ENCODE results near the gene PDE7B.

DNA sequence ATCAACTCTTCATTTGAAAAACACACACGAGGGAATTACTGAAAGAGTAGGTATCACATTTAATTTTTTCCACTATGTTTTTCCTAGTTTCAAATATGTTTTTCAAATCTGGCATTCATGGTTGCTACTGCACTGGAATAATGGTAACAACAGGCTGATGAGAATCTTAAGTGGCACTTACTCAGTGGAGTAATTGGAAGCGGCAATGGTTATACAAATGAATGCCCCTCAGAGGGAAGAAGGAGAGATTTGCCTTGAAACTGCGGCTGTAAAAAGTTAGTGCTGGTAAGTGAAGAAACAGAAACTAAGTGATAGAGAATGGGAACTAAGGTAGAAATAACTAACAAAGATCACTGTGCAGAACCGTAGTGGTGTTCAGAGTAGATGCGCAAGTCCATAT, 41.0 kb upstream of the PDE7B start:
- no peak for TF ChIP-seq GABPA (IDR thresholded peaks at IDR 0.05; ENCODE audit: low read depth)
- TF ChIP-seq, protein P1, sequence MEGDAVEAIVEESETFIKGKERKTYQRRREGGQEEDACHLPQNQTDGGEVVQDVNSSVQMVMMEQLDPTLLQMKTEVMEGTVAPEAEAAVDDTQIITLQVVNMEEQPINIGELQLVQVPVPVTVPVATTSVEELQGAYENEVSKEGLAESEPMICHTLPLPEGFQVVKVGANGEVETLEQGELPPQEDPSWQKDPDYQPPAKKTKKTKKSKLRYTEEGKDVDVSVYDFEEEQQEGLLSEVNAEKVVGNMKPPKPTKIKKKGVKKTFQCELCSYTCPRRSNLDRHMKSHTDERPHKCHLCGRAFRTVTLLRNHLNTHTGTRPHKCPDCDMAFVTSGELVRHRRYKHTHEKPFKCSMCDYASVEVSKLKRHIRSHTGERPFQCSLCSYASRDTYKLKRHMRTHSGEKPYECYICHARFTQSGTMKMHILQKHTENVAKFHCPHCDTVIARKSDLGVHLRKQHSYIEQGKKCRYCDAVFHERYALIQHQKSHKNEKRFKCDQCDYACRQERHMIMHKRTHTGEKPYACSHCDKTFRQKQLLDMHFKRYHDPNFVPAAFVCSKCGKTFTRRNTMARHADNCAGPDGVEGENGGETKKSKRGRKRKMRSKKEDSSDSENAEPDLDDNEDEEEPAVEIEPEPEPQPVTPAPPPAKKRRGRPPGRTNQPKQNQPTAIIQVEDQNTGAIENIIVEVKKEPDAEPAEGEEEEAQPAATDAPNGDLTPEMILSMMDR (IDR thresholded peaks at IDR 0.05; ENCODE audit: insufficient read depth, low read length) = no peak
- TF ChIP-seq SPI1 (IDR thresholded peaks at IDR 0.05; ENCODE audit: borderline replicate concordance, low read depth) = no peak
- TF ChIP-seq, protein P2, sequence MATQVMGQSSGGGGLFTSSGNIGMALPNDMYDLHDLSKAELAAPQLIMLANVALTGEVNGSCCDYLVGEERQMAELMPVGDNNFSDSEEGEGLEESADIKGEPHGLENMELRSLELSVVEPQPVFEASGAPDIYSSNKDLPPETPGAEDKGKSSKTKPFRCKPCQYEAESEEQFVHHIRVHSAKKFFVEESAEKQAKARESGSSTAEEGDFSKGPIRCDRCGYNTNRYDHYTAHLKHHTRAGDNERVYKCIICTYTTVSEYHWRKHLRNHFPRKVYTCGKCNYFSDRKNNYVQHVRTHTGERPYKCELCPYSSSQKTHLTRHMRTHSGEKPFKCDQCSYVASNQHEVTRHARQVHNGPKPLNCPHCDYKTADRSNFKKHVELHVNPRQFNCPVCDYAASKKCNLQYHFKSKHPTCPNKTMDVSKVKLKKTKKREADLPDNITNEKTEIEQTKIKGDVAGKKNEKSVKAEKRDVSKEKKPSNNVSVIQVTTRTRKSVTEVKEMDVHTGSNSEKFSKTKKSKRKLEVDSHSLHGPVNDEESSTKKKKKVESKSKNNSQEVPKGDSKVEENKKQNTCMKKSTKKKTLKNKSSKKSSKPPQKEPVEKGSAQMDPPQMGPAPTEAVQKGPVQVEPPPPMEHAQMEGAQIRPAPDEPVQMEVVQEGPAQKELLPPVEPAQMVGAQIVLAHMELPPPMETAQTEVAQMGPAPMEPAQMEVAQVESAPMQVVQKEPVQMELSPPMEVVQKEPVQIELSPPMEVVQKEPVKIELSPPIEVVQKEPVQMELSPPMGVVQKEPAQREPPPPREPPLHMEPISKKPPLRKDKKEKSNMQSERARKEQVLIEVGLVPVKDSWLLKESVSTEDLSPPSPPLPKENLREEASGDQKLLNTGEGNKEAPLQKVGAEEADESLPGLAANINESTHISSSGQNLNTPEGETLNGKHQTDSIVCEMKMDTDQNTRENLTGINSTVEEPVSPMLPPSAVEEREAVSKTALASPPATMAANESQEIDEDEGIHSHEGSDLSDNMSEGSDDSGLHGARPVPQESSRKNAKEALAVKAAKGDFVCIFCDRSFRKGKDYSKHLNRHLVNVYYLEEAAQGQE (IDR thresholded peaks at IDR 0.05; ENCODE audit: insufficient replicate concordance, low read depth) = no peak
- TF ChIP-seq POLR2AphosphoS5 (IDR thresholded peaks at IDR 0.05; ENCODE audit: low read depth) = no peak
